Testis (tissue), 2 donors: Measurements from ENCODE around the gene L3MBTL3.

ENCODE experiments used
- POLR2A ChIP-seq: fragments of 450-650 bp; IDR thresholded peaks from one replicate; pipeline ENCODE4 v1.6.1; 2017; ENCODE audit warnings: antibody characterized with exemption, mild to moderate bottlenecking, moderate library complexity
- TF ChIP-seq, protein P1 (sequence below), 3 experiments: fragments of 450-650 bp in 2 of 3; fragments of 200-600 bp in 1 of 3; sonication (generic) in 1 of 3; IDR thresholded peaks; one replicate each; pipeline ENCODE4 v1.5.1; 2016 to 2019; ENCODE audit warnings: antibody characterized with exemption in 3 of 3, mild to moderate bottlenecking in 2 of 3, moderate library complexity in 1 of 3

DNA sequence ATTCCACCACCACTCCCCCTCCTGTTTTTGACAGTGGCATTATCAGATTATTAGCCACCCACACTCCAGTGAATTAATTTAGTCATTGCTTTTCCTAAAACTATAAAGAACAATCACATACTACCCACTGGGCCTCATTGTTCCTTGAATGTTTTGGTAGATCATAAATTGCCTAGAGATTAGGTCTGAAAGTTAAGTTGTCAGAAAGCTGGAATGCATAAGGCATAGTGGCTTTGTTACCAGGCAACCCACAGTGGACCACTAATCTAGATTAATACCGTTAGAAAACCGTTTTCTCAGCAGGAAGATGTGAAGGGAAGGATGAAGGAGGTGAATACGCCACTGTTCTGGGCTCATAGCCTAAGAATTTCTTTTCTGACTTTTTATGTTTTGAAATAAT is 128.7 kb downstream of the L3MBTL3 start:
- TF ChIP-seq POLR2A = no peak
- TF ChIP-seq, protein P1, sequence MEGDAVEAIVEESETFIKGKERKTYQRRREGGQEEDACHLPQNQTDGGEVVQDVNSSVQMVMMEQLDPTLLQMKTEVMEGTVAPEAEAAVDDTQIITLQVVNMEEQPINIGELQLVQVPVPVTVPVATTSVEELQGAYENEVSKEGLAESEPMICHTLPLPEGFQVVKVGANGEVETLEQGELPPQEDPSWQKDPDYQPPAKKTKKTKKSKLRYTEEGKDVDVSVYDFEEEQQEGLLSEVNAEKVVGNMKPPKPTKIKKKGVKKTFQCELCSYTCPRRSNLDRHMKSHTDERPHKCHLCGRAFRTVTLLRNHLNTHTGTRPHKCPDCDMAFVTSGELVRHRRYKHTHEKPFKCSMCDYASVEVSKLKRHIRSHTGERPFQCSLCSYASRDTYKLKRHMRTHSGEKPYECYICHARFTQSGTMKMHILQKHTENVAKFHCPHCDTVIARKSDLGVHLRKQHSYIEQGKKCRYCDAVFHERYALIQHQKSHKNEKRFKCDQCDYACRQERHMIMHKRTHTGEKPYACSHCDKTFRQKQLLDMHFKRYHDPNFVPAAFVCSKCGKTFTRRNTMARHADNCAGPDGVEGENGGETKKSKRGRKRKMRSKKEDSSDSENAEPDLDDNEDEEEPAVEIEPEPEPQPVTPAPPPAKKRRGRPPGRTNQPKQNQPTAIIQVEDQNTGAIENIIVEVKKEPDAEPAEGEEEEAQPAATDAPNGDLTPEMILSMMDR (IDR thresholded peaks at IDR 0.05) = no peak
